ENCODE results near the gene SLIT1. TPM values are rescaled to one million over a fixed set of nuclear protein-coding genes. Genes with fewer than 3 reads are reported as not detected.

The SLIT1 gene
- total RNA-seq, 1 donor from 2014 or later: not detected

- Histone ChIP-seq H3K9me3 (no peaks in the 10 kb centered on the region), H3K27me3 (no peaks in the 10 kb centered on the region), H3K27ac (peak overlapping the region; percentile 7 to 21), H3K36me3 (no peaks in the 10 kb centered on the region), H3K4me1 (peaks cover 0 to 4% of the 10 kb centered on the region in 2 donors), H3K4me3 (no peak overlapping the region)
- TF ChIP-seq, protein P1, sequence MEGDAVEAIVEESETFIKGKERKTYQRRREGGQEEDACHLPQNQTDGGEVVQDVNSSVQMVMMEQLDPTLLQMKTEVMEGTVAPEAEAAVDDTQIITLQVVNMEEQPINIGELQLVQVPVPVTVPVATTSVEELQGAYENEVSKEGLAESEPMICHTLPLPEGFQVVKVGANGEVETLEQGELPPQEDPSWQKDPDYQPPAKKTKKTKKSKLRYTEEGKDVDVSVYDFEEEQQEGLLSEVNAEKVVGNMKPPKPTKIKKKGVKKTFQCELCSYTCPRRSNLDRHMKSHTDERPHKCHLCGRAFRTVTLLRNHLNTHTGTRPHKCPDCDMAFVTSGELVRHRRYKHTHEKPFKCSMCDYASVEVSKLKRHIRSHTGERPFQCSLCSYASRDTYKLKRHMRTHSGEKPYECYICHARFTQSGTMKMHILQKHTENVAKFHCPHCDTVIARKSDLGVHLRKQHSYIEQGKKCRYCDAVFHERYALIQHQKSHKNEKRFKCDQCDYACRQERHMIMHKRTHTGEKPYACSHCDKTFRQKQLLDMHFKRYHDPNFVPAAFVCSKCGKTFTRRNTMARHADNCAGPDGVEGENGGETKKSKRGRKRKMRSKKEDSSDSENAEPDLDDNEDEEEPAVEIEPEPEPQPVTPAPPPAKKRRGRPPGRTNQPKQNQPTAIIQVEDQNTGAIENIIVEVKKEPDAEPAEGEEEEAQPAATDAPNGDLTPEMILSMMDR (IDR thresholded peaks at IDR 0.05): no peak
- no peak for DNase-seq (ENCODE audit: low spot score in 2 of 2)
- intact Hi-C loops (cut with DNase I): no loop called here
Measured at GRCh38 chr10:96973809-96974747, 211.7 kb downstream of the SLIT1 start.

DNA sequence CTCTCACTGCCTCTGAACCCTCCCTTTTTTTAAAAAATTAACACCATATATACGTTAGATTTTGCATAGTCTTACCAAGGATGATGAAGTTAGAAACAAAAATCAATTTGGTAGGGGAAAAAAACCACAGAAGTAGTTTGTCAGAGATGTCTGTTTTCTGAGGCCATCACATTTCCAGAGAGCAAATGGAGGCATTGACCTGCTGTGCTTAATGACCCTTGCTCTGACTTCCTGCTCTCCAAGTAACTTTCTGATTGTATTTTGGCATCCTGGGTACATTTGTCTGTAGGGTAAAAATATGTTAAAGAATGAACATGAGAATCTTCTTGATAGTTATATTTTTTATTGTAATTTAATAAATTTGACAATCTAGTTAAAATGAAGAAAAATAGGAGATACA lies 213.5 kb downstream of the SLIT1 start:
- Histone ChIP-seq H3K27ac (no peak overlapping the region), H3K4me3 (no peak overlapping the region), H3K27me3 (no peaks in the 10 kb centered on the region), H3K4me1 (peaks cover 0 to 4% of the 10 kb centered on the region in 2 donors), H3K36me3 (no peaks in the 10 kb centered on the region), H3K9me3 (no peaks in the 10 kb centered on the region)
- TF ChIP-seq, protein P1 (IDR thresholded peaks at IDR 0.05): no peak
- DNase-seq (ENCODE audit: low spot score in 2 of 2): no peak
- intact Hi-C loops (cut with DNase I): no loop called here

- Histone ChIP-seq H3K9me3 (no peaks in the 10 kb centered on the region), H3K4me3 (no peak overlapping the region), H3K27me3 (no peaks in the 10 kb centered on the region), H3K36me3 (no peaks in the 10 kb centered on the region), H3K27ac (no peak overlapping the region), H3K4me1 (peaks cover 0 to 4% of the 10 kb centered on the region in 2 donors)
- TF ChIP-seq, protein P1 (IDR thresholded peaks at IDR 0.05): no peak
- intact Hi-C loops (cut with DNase I): no loop called here
- DNase-seq (ENCODE audit: low spot score in 2 of 2): no peak
Measured at GRCh38 chr10:96971324-96971723, 214.4 kb downstream of the SLIT1 start.

GRCh38 chr10:96968682-96969423 lies 216.9 kb downstream of the SLIT1 start:
- TF ChIP-seq, protein P1 (IDR thresholded peaks at IDR 0.05): no peak
- intact Hi-C loops (cut with DNase I): no loop called here
- Histone ChIP-seq H3K4me1 (no peaks in the 10 kb centered on the region), H3K9me3 (no peaks in the 10 kb centered on the region), H3K4me3 (no peak overlapping the region), H3K27ac (no peak overlapping the region), H3K36me3 (no peaks in the 10 kb centered on the region), H3K27me3 (no peaks in the 10 kb centered on the region)
- no peak for DNase-seq (ENCODE audit: low spot score in 2 of 2)

DNA sequence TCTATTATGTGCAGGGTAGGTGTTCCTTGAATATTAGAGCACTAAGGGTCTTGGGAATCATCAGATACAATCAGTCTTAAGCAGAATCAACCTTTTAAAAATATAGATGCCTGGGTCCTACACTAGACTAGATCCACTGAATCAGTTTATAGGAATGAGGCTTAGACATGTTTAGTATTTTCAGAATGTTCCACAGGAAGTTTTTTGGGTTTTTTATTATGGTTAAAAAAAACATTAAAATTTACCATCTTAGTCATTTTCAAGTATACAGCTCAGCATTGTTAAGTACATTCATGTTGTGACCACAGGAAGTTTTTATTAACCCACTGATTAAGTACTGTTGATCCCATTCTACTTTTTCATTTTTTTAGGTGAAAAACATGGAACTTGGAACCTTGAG lies 217.9 kb downstream of the SLIT1 start:
- DNase-seq (ENCODE audit: low spot score in 2 of 2): no peak
- Histone ChIP-seq H3K27ac (no peak overlapping the region), H3K4me1 (no peaks in the 10 kb centered on the region), H3K9me3 (no peaks in the 10 kb centered on the region), H3K36me3 (no peaks in the 10 kb centered on the region), H3K27me3 (no peaks in the 10 kb centered on the region), H3K4me3 (no peak overlapping the region)
- intact Hi-C loops (cut with DNase I): no loop called here
- TF ChIP-seq, protein P1 (IDR thresholded peaks at IDR 0.05): no peak
